ENCODE measurements around the gene EIF4E1B. TPM values are rescaled to one million over a fixed set of nuclear protein-coding genes. Genes with fewer than 3 reads are reported as not detected.

EIF4E1B gene
- total and polyA plus RNA-seq, 2 experiments from 2014 or later: not detected

DNA sequence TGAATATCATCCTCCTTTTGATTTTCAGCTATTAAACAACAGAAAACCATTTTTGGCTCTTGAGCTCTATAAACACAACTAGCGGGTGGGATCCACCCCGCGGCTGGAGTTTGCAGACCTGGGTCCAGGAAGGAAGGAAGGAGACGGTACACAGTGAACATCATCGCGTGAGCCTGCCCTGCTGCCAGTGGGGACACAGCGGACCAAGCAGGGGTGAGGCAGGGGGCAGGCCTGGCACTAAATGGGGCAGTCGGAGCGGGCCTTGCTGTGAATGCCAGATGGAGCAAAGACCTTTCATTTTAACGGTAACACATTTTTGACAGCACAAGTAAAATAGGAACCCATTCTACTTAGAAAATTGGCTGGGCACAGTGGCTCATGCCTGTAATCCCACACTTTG is 31.2 kb downstream of the EIF4E1B start:
- Histone ChIP-seq H3K9me3 (ENCODE audit: low read depth) (no peaks in the 10 kb centered on the region), H3K4me1 (ENCODE audit: insufficient read depth) (no peaks in the 10 kb centered on the region), H3K9ac (no peak overlapping the region), H4K20me1 (ENCODE audit: insufficient read depth) (no peaks in the 10 kb centered on the region; the same call in 1 of the 2 replicates), H3K27ac (no peak overlapping the region), H3K4me3 (no peak overlapping the region), H3K9me2 (ENCODE audit: insufficient read depth) (no peaks in the 10 kb centered on the region), H3K4me2 (ENCODE audit: unreplicated experiment) (no peak overlapping the region), H3K36me3 (ENCODE audit: low read depth) (0 out of 2 replicates have a peak, but pooled peaks cover 8% of the 10 kb centered on the region), H3K27me3 (replicated peaks; ENCODE audit: insufficient read depth) (peaks cover 11% of the 10 kb centered on the region), H2AFZ (no peak overlapping the region), H3F3A (ENCODE audit: insufficient read depth) (no peaks in the 10 kb centered on the region), H3K79me2 (ENCODE audit: insufficient read depth) (no peaks in the 10 kb centered on the region)
- WGBS, 2 experiments (ENCODE audit: low coverage in 1 of 2, low lambda C conversion rate in 2 of 2, missing lambda C conversion rate in 2 of 2): 76 to 84% methylated on average over 10 of the region's 10 CpGs
- no peak for DNase-seq
- TF ChIP-seq EZH2 (IDR thresholded peaks at IDR 0.05; ENCODE audit: insufficient read depth, poor library complexity, severe bottlenecking) (no peak), EZH2phosphoT487 (IDR thresholded peaks at IDR 0.05; ENCODE audit: insufficient read depth, low read depth) (no peak)
- in situ Hi-C loops (cut with MboI): loop anchor here (10.0 kb wide), 2 partner anchors 293 to 453 kb away; no protein-coding TSS in a partner anchor

DNA sequence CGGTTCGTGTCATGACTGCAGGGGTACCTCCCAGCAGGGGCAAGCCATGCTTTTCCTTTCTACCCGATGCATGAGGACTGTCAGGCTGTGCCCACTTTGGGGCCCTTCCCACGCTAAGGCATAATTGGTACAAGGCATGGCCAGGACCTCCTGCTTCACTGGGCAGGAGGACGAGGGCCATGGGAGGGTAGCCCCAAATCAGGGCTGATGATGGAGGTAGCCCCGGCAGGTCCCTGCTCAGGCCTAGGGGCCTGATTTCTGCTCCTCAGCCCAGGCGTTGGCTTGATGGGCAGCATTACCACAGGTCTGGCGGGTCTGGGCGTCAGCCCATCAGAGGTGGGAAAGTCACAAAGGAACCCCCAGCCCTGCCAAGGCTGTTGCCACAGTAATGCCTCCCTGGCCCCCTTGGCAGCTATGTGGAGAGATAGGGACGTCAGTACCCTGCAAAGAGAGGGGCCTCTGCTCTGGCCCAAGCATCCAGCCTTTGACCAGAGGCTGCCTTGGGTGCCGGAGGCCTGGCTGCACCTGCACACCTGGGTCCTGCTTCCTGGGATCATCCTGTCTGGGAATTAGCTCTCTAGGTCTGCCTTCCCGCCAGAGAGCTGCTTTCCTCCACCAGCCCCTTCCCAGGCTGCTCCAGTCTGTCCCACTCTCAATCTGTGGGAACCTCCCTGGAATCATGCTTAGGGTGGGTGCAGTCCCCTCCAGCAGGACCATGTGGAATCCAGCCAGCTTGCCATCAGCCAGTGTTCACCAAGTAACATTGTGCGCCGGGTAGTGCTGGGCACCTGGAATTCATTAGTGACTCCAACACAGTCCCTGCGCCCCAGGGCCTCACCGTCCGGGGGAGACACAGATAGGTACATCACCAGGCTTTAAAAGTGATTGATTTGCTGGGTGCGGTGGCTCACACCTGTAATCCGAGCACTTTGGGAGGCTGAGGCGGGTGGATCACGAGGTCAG is 32.2 kb downstream of the EIF4E1B start:
- H3K9me2 ChIP-seq (ENCODE audit: insufficient read depth): no peaks in the 10 kb centered on the region
- WGBS, 2 experiments (ENCODE audit: low coverage in 1 of 2, low lambda C conversion rate in 2 of 2, missing lambda C conversion rate in 2 of 2): 39 to 45% methylated on average over 21 of the region's 21 CpGs
- no peak overlapping the region for H3K27ac ChIP-seq

DNA sequence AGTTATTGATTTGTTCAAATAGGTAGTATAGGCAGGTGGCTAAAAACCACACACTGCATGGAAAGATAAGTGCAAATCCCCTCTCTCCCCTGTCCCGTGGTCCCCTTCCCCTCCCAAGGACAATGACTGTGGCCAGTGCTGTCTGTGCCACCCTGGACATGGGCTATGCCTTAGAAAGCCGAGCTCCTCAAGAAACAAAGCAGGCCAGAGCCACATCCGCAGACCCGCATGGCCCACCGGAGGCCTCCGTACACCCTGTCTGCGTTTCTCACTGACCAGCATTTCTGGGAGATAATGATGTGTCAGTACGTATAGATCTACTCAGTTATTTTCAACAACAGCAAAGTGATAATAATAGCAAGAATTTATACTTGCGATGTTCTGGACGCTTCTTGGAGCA is 33.1 kb downstream of the EIF4E1B start:
- H3K4me3 ChIP-seq: no peak overlapping the region
- H4K20me1 ChIP-seq (ENCODE audit: insufficient read depth): no peaks in the 10 kb centered on the region
- no peaks in the 10 kb centered on the region for H3K36me3 ChIP-seq (ENCODE audit: low read depth)
- H3K9me3 ChIP-seq (ENCODE audit: low read depth): no peaks in the 10 kb centered on the region
- 86 to 91% methylated on average over 9 to 10 of the region's 10 CpGs for WGBS, 2 experiments (ENCODE audit: low coverage in 1 of 2, low lambda C conversion rate in 2 of 2, missing lambda C conversion rate in 2 of 2)
- H3K27me3 ChIP-seq (replicated peaks; ENCODE audit: insufficient read depth): peaks cover 17% of the 10 kb centered on the region
- H3K4me1 ChIP-seq (ENCODE audit: insufficient read depth): no peaks in the 10 kb centered on the region
- no peak overlapping the region for H3K4me2 ChIP-seq (ENCODE audit: unreplicated experiment)
- H3K9ac ChIP-seq: no peak overlapping the region
- no peak overlapping the region for H2AFZ ChIP-seq
- TF ChIP-seq EZH2 (IDR thresholded peaks at IDR 0.05; ENCODE audit: insufficient read depth, poor library complexity, severe bottlenecking) (no peak), EZH2phosphoT487 (IDR thresholded peaks at IDR 0.05; ENCODE audit: insufficient read depth, low read depth) (no peak)
- in situ Hi-C loops (cut with MboI): loop anchor here (10.0 kb wide), 2 partner anchors 291 to 451 kb away; no protein-coding TSS in a partner anchor
- no peaks in the 10 kb centered on the region for H3K79me2 ChIP-seq (ENCODE audit: insufficient read depth)
- H3F3A ChIP-seq (ENCODE audit: insufficient read depth): no peaks in the 10 kb centered on the region
- DNase-seq: no peak
- H3K27ac ChIP-seq: no peak overlapping the region
- no peaks in the 10 kb centered on the region for H3K9me2 ChIP-seq (ENCODE audit: insufficient read depth)

More for the DNA sequence above, 32.2 kb downstream of the EIF4E1B start:
- TF ChIP-seq EZH2 (IDR thresholded peaks at IDR 0.05; ENCODE audit: insufficient read depth, poor library complexity, severe bottlenecking): no peak
- TF ChIP-seq EZH2phosphoT487 (IDR thresholded peaks at IDR 0.05; ENCODE audit: insufficient read depth, low read depth): no peak
- Histone ChIP-seq H3F3A (ENCODE audit: insufficient read depth) (no peaks in the 10 kb centered on the region), H3K9ac (no peak overlapping the region), H3K4me1 (ENCODE audit: insufficient read depth) (no peaks in the 10 kb centered on the region), H3K79me2 (ENCODE audit: insufficient read depth) (no peaks in the 10 kb centered on the region), H4K20me1 (ENCODE audit: insufficient read depth) (no peaks in the 10 kb centered on the region; the same call in 1 of the 2 replicates), H3K4me2 (ENCODE audit: unreplicated experiment) (no peak overlapping the region), H3K36me3 (ENCODE audit: low read depth) (0 out of 2 replicates have a peak, but pooled peaks cover 1% of the 10 kb centered on the region), H3K27me3 (replicated peaks; ENCODE audit: insufficient read depth) (peaks cover 17% of the 10 kb centered on the region), H3K9me3 (ENCODE audit: low read depth) (no peaks in the 10 kb centered on the region), H2AFZ (no peak overlapping the region), H3K4me3 (no peak overlapping the region)
- in situ Hi-C loops (cut with MboI): loop anchor here (10.0 kb wide), 2 partner anchors 292 to 452 kb away; no protein-coding TSS in a partner anchor
- DNase-seq: no peak

DNA sequence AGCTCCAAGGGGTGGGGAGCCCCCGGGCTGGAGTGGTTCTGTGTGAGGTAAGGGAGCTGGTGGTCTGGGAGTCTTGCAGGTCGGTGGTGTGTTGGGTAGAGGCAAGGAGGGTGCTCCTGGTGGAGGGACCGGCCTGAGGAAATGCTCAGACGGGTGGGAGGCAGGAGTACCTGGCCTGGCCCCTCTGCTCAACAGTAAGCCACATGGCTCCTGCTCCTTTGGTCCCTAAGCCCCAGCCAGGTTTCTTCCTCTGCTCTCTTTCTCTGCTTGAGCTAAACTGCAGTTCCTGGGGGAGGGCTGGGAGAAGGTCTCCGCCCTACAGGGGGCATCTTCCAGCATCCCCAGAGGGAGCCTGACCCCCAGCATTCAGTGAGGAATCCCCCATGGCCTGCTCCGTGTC is 34.0 kb downstream of the EIF4E1B start:
- Histone ChIP-seq H3F3A (ENCODE audit: insufficient read depth) (no peaks in the 10 kb centered on the region), H4K20me1 (ENCODE audit: insufficient read depth) (no peaks in the 10 kb centered on the region), H3K79me2 (ENCODE audit: insufficient read depth) (no peaks in the 10 kb centered on the region), H3K4me1 (ENCODE audit: insufficient read depth) (no peaks in the 10 kb centered on the region), H3K27ac (no peak overlapping the region), H3K9ac (no peak overlapping the region), H3K9me2 (ENCODE audit: insufficient read depth) (no peaks in the 10 kb centered on the region), H3K9me3 (ENCODE audit: low read depth) (no peaks in the 10 kb centered on the region), H3K27me3 (replicated peaks; ENCODE audit: insufficient read depth) (peaks cover 27% of the 10 kb centered on the region), H3K4me2 (ENCODE audit: unreplicated experiment) (no peak overlapping the region), H3K36me3 (ENCODE audit: low read depth) (no peaks in the 10 kb centered on the region), H2AFZ (no peak overlapping the region), H3K4me3 (no peak overlapping the region)
- in situ Hi-C loops (cut with MboI): loop anchor here (10.0 kb wide), 2 partner anchors 290 to 450 kb away; no protein-coding TSS in a partner anchor
- no peak for DNase-seq
- 16 to 22% methylated on average over 4 to 6 of the region's 6 CpGs for WGBS, 2 experiments (ENCODE audit: low coverage in 1 of 2, low lambda C conversion rate in 2 of 2, missing lambda C conversion rate in 2 of 2)
- no peak for TF ChIP-seq EZH2 (IDR thresholded peaks at IDR 0.05; ENCODE audit: insufficient read depth, poor library complexity, severe bottlenecking)
- no peak for TF ChIP-seq EZH2phosphoT487 (IDR thresholded peaks at IDR 0.05; ENCODE audit: insufficient read depth, low read depth)

Data from GM23248 (cell line).